ENCODE results near the gene TOGARAM2.

Gene TOGARAM2

DNA sequence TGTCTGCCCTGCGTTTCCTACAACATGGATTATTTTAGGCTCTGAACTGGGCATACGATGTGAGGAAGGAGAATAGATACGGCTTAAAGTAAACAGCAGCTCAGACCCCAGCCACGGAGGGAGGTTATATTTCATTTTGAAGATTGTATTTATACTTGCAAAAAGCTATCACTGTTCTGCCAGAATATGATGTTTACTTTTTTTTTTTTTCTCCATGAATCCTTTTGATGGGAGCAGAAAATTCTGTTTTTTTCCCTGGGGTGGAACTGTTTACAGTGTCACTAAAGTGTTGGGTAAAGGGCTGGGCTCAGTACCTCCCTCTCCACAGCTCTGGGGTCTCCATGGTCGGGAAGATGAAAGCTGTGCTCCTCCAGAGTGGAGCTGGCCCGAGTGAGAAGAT lies 80.1 kb downstream of the TOGARAM2 start:
- DNase-seq (ENCODE audit: low read depth), result no peak
- no peak overlapping the region for H3K4me3 ChIP-seq (ENCODE audit: low read length)
- TF ChIP-seq, protein P1, sequence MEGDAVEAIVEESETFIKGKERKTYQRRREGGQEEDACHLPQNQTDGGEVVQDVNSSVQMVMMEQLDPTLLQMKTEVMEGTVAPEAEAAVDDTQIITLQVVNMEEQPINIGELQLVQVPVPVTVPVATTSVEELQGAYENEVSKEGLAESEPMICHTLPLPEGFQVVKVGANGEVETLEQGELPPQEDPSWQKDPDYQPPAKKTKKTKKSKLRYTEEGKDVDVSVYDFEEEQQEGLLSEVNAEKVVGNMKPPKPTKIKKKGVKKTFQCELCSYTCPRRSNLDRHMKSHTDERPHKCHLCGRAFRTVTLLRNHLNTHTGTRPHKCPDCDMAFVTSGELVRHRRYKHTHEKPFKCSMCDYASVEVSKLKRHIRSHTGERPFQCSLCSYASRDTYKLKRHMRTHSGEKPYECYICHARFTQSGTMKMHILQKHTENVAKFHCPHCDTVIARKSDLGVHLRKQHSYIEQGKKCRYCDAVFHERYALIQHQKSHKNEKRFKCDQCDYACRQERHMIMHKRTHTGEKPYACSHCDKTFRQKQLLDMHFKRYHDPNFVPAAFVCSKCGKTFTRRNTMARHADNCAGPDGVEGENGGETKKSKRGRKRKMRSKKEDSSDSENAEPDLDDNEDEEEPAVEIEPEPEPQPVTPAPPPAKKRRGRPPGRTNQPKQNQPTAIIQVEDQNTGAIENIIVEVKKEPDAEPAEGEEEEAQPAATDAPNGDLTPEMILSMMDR (conservative IDR thresholded peaks at IDR 0.05; ENCODE audit: low read depth, low read length), result no peak

DNA sequence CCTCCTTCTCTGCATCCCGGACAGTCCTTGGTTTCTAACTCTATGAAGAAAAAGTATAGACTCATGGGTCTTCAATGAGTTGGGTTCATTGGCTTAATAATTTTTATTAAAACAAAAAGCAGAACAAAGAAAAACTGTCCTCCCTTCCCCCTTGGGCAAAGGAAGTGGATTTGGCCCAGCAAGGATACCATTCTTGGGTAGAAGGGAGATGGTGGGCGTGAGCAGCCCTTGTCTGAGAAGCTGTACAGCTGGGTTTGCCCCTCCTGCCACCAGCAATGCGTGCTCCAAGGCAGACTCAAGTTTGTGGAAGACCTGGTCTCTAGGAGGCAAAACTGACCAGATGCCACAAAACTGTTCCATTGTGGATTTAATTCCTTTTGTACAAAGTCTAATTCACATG lies 80.5 kb downstream of the TOGARAM2 start:
- TF ChIP-seq, protein P1 (conservative IDR thresholded peaks at IDR 0.05; ENCODE audit: low read depth, low read length), result no peak
- no peak overlapping the region for H3K4me3 ChIP-seq (ENCODE audit: low read length)
- no peak for DNase-seq (ENCODE audit: low read depth)

DNA sequence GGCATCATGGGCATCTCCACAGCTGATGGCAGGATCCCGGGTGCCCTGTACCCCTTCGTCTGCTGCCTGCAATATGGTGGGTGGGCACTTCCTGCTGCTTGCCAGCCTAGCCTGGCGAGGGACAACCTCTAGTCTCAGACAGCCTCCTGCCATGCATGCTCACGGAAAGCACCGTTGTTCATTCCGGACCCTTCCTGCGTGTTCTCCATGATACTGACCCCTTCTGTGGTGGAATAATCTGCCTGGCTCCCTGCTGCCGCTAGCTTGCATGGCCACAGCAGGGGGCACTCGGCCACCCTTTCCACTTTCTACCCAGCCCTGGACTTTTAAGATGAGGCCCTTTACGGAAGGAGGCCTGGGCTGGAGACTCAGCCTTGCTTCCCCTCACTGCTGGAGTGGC lies 81.3 kb downstream of the TOGARAM2 start:
- TF ChIP-seq, protein P1 (conservative IDR thresholded peaks at IDR 0.05; ENCODE audit: low read depth, low read length), result no peak

DNA sequence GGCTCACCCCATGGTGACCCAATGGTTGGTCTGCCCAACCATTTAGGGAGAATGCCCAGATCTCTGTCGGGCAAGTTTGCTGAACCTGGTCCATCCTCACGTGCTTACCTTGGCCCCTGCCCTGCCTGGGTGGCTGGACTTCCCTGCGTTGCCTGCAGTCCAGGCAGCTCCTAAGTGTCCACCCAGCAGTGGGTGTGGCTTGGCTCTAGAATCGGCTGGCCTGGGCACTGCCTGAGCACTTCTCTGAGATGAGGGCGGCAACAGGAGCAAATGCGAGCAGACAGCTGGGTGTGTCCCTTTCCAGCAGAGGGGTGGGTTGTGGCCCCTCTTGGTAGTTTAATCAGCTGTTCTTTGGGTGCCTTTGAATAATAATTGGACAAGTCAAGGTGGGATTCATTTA lies 82.0 kb downstream of the TOGARAM2 start:
- H3K4me3 ChIP-seq (ENCODE audit: low read length), result no peak overlapping the region
- TF ChIP-seq, protein P1 (conservative IDR thresholded peaks at IDR 0.05; ENCODE audit: low read depth, low read length), result no peak
- no peak for DNase-seq (ENCODE audit: low read depth)

More for the DNA sequence above, 81.3 kb downstream of the TOGARAM2 start:
- no peak overlapping the region for H3K4me3 ChIP-seq (ENCODE audit: low read length)
- no peak for DNase-seq (ENCODE audit: low read depth)

DNA sequence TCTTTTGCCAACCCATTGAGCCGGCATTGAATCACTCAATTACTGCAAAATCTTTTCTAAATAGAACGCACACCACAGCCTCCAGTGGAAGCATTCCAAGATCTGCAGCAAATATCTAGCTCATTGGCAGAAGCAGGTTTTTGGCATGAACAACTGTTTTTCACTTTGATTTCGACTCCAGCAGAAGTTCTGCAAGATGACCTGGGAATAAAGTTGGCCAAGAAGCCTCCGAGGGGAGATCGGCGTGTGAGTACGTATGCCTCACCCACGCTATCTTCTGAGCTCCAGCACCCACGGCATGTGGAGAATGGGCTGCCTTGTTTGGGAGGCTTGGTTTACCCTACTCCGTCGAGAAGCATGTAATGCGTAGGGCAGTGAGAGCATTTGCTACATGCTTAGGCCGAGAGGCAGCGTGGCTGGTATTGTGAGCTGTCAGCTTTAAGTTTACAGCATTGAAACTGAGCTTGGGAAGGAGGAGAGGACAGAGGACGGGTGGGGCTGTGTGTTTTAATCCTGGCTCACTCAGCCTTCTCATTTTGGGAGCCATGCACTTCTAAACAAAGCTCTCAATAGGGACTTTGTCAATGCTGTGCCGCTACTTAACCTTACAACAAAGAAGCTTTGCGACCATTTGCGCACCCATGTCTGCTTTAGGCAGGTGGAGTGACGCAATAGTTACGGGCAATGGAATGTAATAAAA lies 82.7 kb downstream of the TOGARAM2 start:
- no peak overlapping the region for H3K4me3 ChIP-seq (ENCODE audit: low read length)
- DNase-seq (ENCODE audit: low read depth), result no peak
- TF ChIP-seq, protein P1 (conservative IDR thresholded peaks at IDR 0.05; ENCODE audit: low read depth, low read length), result no peak

DNA sequence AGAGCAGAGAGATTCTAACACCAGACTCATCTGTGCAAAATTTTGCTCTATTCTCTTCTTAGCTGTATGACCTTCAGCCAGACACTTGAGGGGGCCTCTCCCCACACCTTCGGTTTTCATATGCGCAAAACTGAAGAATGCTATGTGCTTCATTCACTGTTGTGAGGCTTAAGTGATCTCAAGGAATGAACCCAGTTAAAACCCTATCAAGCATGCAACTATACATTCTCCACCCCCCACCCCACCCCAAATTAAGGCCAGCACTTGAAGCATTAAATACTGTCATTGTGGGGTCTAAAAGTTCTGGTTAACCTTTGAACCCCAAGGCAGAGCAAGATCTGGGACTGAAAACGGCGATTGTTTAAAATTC lies 83.2 kb downstream of the TOGARAM2 start:
- TF ChIP-seq, protein P1 (conservative IDR thresholded peaks at IDR 0.05; ENCODE audit: low read depth, low read length), result no peak
- no peak for DNase-seq (ENCODE audit: low read depth)
- no peak overlapping the region for H3K4me3 ChIP-seq (ENCODE audit: low read length)

DNA sequence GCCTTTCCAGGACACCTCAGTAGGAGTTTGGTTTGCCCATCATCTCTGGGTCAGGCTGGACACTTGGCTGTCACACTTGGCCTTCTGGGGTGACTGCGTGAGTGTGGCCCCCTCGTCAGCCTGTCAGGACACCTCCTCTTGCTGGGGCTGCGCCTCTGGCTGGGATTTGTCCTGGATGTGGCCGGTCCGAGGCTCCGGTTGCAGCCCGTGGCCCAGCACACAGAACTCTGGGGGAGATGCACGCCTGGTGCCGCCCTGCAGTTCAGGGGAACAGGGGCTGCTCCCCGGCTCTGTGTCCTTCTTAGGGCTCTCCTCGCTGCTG lies 83.6 kb downstream of the TOGARAM2 start:
- TF ChIP-seq, protein P1 (conservative IDR thresholded peaks at IDR 0.05; ENCODE audit: low read depth, low read length), result no peak
- DNase-seq (ENCODE audit: low read depth), result no peak
- no peak overlapping the region for H3K4me3 ChIP-seq (ENCODE audit: low read length)

All from retinal pigment epithelial cell (primary cell).